OCI-LY7 (cell line): Measurements from ENCODE around the gene EEF2K. TPM values are rescaled to one million over a fixed set of nuclear protein-coding genes. Genes with fewer than 3 reads are reported as not detected.

Experiments
- BruUV-seq: library from RNA; stranded (reverse); fragments of 400-500 nt; replicated peaks from 2 replicates; lab custom pipeline; 2021; lab: Mats Ljungman, UMichigan
- CTCF ChIA-PET: fragments of 300-600 bp; sonication (Branson Sonifier 250); formaldehyde crosslinking; loops from one replicate; lab custom pipeline; 2022; ENCODE audit warnings: antibody characterized with exemption; ENCODE audit not compliant: unreplicated experiment; lab: Charles Lee
- POLR2A ChIA-PET: fragments of 300-600 bp; sonication (Branson Sonifier 250); formaldehyde crosslinking; loops from one replicate; lab custom pipeline; 2022; ENCODE audit warnings: antibody characterized with exemption; lab: Charles Lee
- DNase-seq: peaks from one replicate; pipeline ENCODE4 v3.0.0-alpha.2; 2015; ENCODE audit warnings: low spot score
- H2AFZ ChIP-seq: fragments of 200-600 bp; sonication (generic), shearing (Covaris generic); 2 replicates; pipeline ENCODE4 v1.6.1; 2014; ENCODE audit warnings: mild to moderate bottlenecking, antibody characterized with exemption, low read length, moderate library complexity
- H3K27ac ChIP-seq: fragments of 200-600 bp; sonication (generic); 2 replicates; pipeline ENCODE4 v1.5.1; 2014; ENCODE audit warnings: mixed run types, low read depth, mild to moderate bottlenecking, moderate library complexity, low read length, inconsistent platforms; ENCODE audit not compliant: poor library complexity, severe bottlenecking
- H3K36me3 ChIP-seq: fragments of 200-600 bp; sonication (generic); 2 replicates; pipeline ENCODE4 v1.6.1; 2014; ENCODE audit warnings: mild to moderate bottlenecking, antibody characterized with exemption, low read length, moderate library complexity, mixed read lengths; ENCODE audit not compliant: insufficient read depth
- H3K4me1 ChIP-seq: fragments of 200-600 bp; sonication (generic); 2 replicates; pipeline ENCODE4 v1.5.1; 2014; ENCODE audit warnings: mild to moderate bottlenecking, low read length; ENCODE audit not compliant: insufficient read depth, poor library complexity, severe bottlenecking
- H3K4me2 ChIP-seq: fragments of 200-600 bp; sonication (generic); 2 replicates; pipeline ENCODE4 v1.6.1; 2014; ENCODE audit warnings: mild to moderate bottlenecking, low read length
- H3K4me3 ChIP-seq: fragments of 200-600 bp; sonication (generic); 2 replicates; pipeline ENCODE4 v1.5.1; 2014; ENCODE audit warnings: mild to moderate bottlenecking, low read depth, low read length; ENCODE audit not compliant: poor library complexity, severe bottlenecking
- H3K79me2 ChIP-seq: fragments of 200-600 bp; sonication (generic); 2 replicates; pipeline ENCODE4 v1.6.1; 2016; ENCODE audit warnings: low read depth, mild to moderate bottlenecking, low read length, moderate library complexity, mixed read lengths; ENCODE audit not compliant: insufficient read depth
- H3K9me2 ChIP-seq: fragments of 200-600 bp; sonication (generic); 2 replicates; pipeline ENCODE4 v1.6.1; 2016; ENCODE audit warnings: mild to moderate bottlenecking, low read length, mixed read lengths; ENCODE audit not compliant: insufficient read depth
- H3K9me3 ChIP-seq: fragments of 200-600 bp; sonication (generic); 2 replicates; pipeline ENCODE4 v1.6.1; 2014; ENCODE audit warnings: mild to moderate bottlenecking, mixed run types, low read length, mixed read lengths
- H4K20me1 ChIP-seq: fragments of 200-600 bp; sonication (generic); 2 replicates; pipeline ENCODE4 v1.6.1; 2014; ENCODE audit warnings: mild to moderate bottlenecking, antibody characterized with exemption, low read length, moderate library complexity, mixed read lengths; ENCODE audit not compliant: insufficient read depth
- EZH2phosphoT487 ChIP-seq: fragments of 200-600 bp; sonication (generic); IDR thresholded peaks from 2 replicates; pipeline ENCODE4 v1.6.1; 2018; ENCODE audit warnings: low read depth, borderline replicate concordance, mild to moderate bottlenecking, mixed run types, antibody characterized with exemption, low read length, moderate library complexity, mixed read lengths
- intact Hi-C: fragments of 100-400 bp; cut with micrococcal nuclease; formaldehyde crosslinking; loops from one replicate; pipeline ENCODE4 v1.10.0; 2022; ENCODE audit not compliant: unreplicated experiment
- total RNA-seq, 2 experiments: library from RNA; depleted of rRNA in 1 of 2; stranded (reverse); fragments of >200 nt in 1 of 2; shearing (Covaris generic) in 1 of 2; gene quantifications; 2 replicates each; pipeline ENCODE4 v1.2.3, GENCODE V29; 2014 to 2022
- TF ChIP-seq, protein P1 (sequence below): fragments of 200-600 bp; sonication (generic); conservative IDR thresholded peaks from 2 replicates; pipeline ENCODE4 v1.5.1; 2014; ENCODE audit warnings: mild to moderate bottlenecking, antibody characterized with exemption, low read length, moderate library complexity, mixed read lengths

EEF2K gene
- total RNA-seq, 2 experiments from 2014 or later: 23.8 to 42.3 TPM

DNA sequence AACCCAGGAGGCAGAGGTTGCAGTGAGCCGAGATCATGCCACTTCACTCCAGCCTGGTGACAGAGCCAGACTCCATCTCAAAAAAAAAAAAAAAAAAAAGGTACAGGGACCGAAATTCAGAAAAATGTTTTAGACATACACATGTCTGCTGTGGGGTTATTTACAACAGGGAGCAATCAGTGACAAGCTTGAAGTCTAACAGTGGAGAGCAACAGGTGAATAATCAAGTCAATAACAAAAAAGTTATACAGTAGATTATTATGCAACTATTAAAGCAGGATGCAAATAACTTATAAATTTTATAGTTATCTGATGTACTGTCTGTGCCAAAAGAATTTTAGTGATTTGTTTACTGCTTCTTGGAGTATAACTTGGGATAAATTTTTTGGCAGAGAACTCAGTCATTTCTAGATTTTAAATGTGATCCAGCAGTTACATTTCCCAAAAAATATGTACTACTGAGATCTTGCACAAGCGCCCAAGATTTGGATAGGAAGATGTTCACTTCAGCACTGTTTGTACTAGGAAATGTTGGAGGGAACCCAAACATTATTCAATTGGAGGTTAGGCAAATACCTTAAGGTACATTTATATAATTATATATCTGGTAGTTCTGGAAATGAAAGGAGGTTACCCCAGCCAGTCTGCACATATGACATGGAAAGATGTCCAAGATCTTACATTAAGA, 34.1 kb downstream of the EEF2K start:
- TF ChIP-seq, protein P1, sequence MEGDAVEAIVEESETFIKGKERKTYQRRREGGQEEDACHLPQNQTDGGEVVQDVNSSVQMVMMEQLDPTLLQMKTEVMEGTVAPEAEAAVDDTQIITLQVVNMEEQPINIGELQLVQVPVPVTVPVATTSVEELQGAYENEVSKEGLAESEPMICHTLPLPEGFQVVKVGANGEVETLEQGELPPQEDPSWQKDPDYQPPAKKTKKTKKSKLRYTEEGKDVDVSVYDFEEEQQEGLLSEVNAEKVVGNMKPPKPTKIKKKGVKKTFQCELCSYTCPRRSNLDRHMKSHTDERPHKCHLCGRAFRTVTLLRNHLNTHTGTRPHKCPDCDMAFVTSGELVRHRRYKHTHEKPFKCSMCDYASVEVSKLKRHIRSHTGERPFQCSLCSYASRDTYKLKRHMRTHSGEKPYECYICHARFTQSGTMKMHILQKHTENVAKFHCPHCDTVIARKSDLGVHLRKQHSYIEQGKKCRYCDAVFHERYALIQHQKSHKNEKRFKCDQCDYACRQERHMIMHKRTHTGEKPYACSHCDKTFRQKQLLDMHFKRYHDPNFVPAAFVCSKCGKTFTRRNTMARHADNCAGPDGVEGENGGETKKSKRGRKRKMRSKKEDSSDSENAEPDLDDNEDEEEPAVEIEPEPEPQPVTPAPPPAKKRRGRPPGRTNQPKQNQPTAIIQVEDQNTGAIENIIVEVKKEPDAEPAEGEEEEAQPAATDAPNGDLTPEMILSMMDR: no peak
- TF ChIP-seq EZH2phosphoT487: no peak
- H3K79me2 ChIP-seq: peaks cover 5% of the 10 kb centered on the region; the same call in 1 of the 2 replicates
- peak overlapping the region; percentile 20; the same call in 1 of the 2 replicates for H3K4me2 ChIP-seq
- no peak overlapping the region for H2AFZ ChIP-seq
- peaks cover 48% of the 10 kb centered on the region for H3K36me3 ChIP-seq
- H3K9me2 ChIP-seq: no peaks in the 10 kb centered on the region
- H4K20me1 ChIP-seq: no peaks in the 10 kb centered on the region
- H3K9me3 ChIP-seq: no peaks in the 10 kb centered on the region
- no peak for DNase-seq
- ChIA-PET CTCF (no interaction called here), POLR2A (interaction anchor here (0.7 kb wide), 1 partner anchor 998 kb away, joined by 6 read pairs; no protein-coding TSS in a partner anchor)
- intact Hi-C loops: loop anchor here (5.0 kb wide), 1 partner anchor 33 kb away; the partner anchor contains the start of gene EEF2K
- H3K4me3 ChIP-seq: no peak overlapping the region
- no TSS peak for BruUV-seq
- peaks cover 16% of the 10 kb centered on the region for H3K4me1 ChIP-seq
- peak overlapping the region; percentile 46 for H3K27ac ChIP-seq

DNA sequence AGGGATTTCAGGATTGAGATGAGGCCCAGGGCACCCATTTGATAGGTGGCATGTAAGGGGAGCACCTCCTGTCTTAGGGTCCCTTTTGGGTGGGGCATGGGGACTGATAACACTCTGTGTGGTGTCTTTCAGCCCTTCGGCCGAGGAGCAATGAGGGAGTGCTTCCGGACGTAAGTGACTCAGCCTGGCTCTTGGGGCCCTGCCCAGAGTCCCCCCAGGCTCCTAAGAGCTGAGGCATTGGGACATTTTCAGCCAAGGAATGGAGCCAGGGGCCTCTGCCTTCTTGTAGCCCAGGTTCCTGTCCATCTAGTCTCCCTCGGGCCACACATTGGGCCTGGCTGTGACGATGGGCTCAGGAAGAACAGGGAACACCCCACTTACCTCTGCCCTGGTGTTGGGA, 44.4 kb downstream of the EEF2K start:
- intact Hi-C loops: no loop called here

More for the DNA sequence above, 44.4 kb downstream of the EEF2K start:
- Histone ChIP-seq H3K4me1 (no peaks in the 10 kb centered on the region), H4K20me1 (no peaks in the 10 kb centered on the region), H3K27ac (no peak overlapping the region), H3K4me2 (no peak overlapping the region), H2AFZ (no peak overlapping the region), H3K79me2 (no peaks in the 10 kb centered on the region), H3K9me2 (no peaks in the 10 kb centered on the region), H3K36me3 (peaks cover 82% of the 10 kb centered on the region), H3K4me3 (no peak overlapping the region), H3K9me3 (peaks cover 6% of the 10 kb centered on the region; the same call in 1 of the 2 replicates)
- BruUV-seq: no TSS peak
- no peak for DNase-seq
- no peak for TF ChIP-seq EZH2phosphoT487
- TF ChIP-seq, protein P1: no peak
- POLR2A ChIA-PET: no interaction called here
- CTCF ChIA-PET: no interaction called here
